ENCODE measurements around the gene SFRP2.

SFRP2 gene

DNA sequence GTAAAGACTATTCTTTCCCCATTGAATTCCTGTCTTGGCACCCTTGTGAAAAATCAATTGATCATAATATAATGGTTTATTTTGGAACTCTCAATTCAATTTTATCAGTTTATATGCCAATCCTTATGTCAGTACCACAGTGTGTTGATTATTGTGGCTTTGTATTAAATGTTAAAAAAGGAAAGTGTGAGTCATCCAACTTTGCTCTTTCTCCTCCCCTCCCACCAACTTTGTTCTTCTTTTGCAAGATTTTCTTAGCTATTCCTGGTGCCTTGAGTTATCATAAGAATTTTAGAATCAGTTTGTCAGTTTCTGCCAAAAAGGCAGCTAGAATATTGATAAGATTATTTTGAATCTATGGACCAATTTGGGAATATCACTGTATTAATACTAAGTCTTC is 17.8 kb downstream of the SFRP2 start:
- no peak for DNase-seq (ENCODE audit: low read depth in 2 of 2)

DNA sequence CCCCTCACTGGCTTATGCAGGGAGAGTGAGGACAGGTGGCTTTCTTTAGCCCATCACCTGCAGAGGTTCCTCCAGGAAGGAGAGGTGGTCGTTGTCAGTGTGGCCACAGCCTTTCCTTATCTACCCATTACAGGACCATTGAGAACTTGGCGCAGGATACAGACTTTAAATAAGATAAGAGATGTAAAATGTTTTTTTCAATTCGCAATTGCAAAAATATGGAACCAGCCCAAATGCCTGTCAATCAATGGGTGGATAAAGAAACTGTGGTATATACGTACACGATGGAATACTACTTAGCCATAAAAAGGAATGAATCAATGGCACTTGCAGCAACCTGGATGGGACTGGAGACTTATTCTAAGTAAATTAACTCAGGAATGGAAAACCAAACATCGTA is 22.1 kb downstream of the SFRP2 start:
- DNase-seq (ENCODE audit: low read depth in 2 of 2), result no peak

DNA sequence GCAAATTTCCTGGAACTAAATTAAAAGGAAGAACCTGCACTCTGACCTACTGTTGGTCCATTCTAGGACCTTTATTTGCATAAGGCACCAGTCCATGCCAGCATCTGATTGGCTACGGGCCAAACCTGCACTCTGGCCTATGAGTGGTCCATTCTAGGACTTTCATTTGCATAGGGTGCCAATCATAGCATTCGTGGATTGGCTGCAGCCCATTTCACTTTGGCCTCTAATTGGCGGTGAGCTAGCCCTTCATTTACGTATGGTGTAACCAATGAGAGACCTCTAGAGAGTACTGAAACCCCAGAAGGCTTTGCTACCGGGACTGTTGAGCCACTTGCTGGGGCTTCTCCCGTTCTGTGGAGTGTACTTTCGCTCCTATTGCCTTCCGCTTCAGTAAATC is 23.0 kb downstream of the SFRP2 start:
- no peak for DNase-seq (ENCODE audit: low read depth in 2 of 2)

- no peak for DNase-seq (ENCODE audit: low read depth in 2 of 2)
These were observed 24.1 kb downstream of the SFRP2 start for GRCh38 chr4:153764601-153765368.

GRCh38 chr4:153763404-153763803 is 25.5 kb downstream of the SFRP2 start:
- no peak for DNase-seq (ENCODE audit: low read depth in 2 of 2)

- no peak for DNase-seq (ENCODE audit: low read depth in 2 of 2)
These were observed 29.2 kb downstream of the SFRP2 start, which contains the start of gene RNF175 for GRCh38 chr4:153759407-153760316. RNF175 (minus strand) TSS chr4:153760024; CDS start chr4:153759862, 162 bp downstream.

DNA sequence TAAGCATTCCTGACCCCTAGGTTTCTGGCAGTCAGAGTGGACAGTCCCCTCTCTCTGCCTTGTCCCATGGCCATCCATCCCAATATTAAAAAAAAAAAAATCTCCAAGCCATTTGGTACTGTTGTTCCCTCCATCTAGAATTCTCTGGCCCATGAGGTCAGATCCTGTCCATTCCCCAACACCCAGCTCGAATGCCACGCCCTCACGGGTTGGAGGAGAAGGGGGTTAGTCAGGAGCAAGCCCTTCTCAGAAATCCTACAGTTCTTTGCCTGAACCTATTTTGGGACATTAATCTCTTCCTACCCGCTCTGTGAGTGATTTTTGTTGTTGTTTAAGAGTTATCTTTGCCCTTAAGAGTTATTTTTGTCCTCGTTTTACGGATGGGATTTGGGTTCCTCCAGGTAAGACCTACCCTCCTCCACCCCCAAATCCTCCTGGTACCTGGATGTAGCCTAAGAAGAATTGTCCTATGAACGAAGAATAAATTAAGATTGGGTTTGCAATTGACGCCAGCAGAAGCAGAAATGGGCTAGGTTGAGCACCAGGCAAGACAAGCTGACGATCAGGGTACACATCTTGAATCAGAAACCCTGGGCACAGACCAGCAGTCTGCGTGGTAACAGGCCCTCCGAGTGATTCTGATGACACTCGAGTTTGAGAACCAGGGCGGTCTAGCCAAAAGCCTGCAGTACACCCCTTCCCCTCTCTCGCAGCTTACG is 30.0 kb downstream of the SFRP2 start:
- no peak for DNase-seq (ENCODE audit: low read depth in 2 of 2)

DNA sequence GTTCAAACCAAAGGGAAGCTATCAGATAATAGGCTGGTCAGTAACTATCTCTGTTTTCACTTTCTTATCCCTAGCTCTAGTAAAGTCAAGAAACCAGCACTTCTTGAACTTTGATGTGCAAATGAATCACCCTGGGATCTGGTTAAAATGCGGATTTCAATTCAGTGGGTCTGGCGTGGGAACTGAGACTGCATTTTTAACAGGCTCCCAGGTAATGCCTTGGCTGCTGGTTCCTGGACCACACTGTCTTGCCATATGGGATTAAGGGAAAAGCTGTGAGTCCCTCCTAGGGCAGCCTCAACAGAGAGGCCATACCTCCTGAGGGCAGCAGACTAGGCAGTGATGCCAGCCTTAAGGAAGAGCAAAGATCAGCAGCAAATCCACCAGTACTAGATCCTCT is 30.7 kb downstream of the SFRP2 start:
- DNase-seq (ENCODE audit: low read depth in 2 of 2), result no peak

DNA sequence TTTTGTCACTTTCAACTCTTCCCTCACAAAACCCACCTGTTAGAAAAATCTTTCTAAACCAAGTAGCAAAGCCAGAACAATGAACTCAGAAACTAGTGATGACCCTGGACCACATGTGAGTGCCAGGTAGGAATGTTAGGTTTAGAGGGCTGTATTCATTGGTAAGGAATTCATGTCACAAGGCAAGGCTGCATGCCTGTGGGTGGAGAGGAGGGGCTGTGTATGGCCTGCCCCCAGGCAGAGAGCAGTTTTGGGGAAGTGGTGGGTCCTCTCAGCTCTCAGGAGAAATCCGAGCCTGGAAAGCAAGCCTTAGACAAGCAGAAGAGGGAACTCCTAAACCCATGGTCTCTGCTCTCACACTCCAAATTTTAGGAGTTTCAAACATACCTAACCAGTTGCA is 31.5 kb downstream of the SFRP2 start:
- DNase-seq (ENCODE audit: low read depth in 2 of 2), result peak; percentile 10 to 18

DNA sequence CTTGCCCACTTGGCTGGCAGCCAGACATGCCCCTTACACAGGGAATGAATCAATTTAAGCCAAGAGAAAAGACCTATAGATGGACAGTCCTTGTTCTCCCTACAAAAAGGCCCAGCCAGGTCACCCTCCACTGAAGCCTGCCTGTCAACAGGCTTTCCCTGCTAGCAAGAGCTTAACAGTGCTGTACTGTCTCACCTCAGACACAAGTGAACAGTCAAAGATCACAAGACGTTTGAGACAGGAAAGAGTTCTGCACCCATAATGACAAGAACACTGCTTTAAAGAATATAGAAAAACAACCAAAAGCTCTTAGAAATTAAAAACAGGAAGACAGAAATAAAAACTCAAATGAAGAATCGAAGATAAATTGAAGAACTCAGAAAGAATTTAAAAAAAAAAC is 33.7 kb downstream of the SFRP2 start:
- no peak for DNase-seq (ENCODE audit: low read depth in 2 of 2)

DNA sequence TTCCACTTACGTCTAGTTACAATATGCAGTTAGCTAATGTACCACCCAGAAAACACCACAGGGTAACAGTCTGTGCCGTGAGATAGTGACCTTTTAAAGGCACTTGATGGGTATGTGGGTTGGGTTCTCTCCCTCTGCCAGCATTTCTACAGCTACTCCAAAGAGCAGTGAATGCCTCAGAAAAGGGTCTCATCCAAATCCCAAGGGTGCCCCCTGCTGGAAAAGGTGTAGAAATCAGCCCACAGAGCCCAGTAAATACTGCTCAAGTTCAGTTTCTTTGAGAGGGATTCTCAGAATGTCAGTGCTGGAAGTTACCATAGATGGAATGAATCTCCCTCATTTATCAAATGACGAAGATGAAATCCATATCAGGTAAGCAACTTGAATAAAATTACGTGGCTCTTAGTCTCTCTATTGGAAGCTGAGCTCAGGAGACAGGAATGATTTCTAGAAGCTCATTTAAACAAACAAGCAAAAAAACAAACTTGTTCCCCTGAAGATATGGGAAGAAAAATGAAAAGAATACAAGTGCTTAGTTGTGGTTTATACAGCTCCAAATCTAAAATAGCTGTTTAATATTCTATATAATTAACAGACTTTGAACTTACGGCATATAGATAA is 38.6 kb downstream of the SFRP2 start:
- peak; percentile 65 to 66 for DNase-seq (ENCODE audit: low read depth in 2 of 2)

DNA sequence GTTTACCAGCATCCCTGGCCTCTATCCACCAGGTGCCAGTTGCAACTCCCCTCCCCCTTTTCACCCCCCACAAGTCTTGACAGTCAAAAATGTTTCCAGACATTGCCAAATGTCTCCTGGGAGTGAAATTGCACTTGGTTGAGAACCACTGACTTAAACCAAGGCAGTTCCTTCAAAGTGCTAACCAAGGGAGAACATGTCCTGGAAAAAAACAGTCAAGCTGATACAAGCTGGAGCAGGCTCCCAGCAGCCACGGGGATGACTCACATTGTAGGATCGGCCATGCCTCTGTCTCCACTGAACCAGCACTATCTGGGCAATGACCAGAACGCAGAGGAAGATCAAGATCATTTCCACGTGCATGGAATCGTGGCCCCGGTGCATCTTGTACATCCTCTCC is 40.5 kb downstream of the SFRP2 start:
- DNase-seq (ENCODE audit: low read depth in 2 of 2), result peak in 1 of 2 experiments; percentile 11

- DNase-seq (ENCODE audit: low read depth in 2 of 2), result no peak
These were observed 41.4 kb downstream of the SFRP2 start for GRCh38 chr4:153747406-153747955.

DNA sequence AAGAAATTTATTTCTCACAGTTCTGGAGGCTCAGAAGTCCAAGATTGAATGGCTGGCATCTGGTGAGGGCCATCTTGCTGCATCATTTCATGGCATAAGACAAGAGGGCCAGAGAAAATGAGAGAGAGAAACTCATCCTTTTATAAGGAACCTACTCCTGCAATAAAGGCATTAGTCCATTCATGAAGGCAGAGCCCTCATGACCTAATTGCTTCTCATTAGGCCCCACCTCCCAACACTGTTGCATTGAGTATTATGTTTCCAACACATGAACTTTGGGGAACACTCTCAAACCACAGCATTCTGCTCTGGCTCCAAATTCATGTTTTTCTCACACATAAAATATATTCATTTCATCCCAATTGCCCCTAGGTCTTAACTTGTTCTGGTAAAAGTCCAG is 43.2 kb downstream of the SFRP2 start:
- DNase-seq (ENCODE audit: low read depth in 2 of 2), result no peak

- DNase-seq (ENCODE audit: low read depth in 2 of 2), result no peak
These were observed 47.3 kb downstream of the SFRP2 start for GRCh38 chr4:153741541-153741940.

DNA sequence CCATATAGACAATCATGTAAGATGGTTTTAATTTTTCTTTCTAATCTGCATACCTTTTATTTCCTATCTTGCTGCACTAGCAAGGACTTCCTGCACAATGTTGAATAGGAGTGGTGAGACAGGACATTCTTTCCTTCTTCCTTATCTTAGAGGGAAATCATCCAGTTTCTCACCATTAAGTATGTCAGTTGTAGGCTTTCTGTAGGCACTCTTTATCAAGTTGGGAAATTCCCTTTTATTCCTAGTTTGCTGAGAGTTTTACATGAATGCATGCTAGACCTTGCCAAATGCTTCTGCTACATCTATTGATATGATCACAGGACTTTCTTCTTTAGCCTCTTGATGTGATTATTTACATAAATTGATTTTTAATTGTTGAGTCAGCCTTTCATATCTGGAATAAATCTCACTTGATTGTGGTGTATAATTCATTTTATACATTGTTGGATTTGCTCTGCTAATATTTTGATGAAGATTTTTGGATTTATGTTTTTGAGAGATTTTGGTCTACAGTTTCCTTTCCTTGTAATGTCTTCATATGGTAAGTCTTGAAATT is 52.9 kb downstream of the SFRP2 start:
- no peak for DNase-seq (ENCODE audit: low read depth in 2 of 2)

DNA sequence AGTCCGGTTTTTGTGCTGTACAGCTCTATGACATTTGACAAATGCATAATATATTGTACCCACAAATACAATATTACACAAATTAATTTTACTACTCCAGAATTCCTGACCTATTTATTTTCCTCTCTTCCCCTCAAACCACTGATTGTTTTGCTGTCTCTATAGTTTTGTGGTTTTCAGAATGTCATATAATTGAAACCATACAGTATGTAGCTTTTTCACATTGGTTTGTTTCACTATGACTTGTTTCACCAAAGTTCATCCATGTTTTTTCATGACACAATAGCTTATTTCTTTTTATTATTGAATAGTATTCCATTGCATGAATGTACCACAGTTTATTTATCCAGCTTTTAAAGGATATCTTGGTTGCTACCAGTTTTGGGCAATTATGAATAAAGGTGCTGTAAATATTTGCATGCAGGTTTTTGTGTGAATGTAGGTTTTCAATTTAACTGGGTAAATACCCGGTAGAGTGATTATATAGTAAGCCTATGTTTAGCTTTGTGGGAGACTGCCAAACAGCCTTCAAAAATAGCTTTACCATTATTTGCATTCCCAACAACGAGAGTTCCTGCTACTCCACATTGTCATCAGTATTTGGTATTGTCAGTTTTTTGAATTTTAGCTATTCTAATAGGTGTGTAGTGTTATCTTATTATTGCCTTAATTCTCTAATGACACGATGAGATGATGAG is 55.0 kb downstream of the SFRP2 start:
- no peak for DNase-seq (ENCODE audit: low read depth in 2 of 2)

GRCh38 chr4:153731239-153731638 is 57.6 kb downstream of the SFRP2 start:
- peak; percentile 89 to 91 for DNase-seq (ENCODE audit: low read depth in 2 of 2)

Measured in fibroblast of skin of left quadriceps (primary cell).